Activated CD8-positive, alpha-beta memory T cell treated with anti-CD3 and anti-CD28 coated beads, Interleukin-2, amount 50 U/mL, for 4 hours (primary cell): ENCODE measurements around the gene TAS2R40.

Experiments
- DNase-seq: peaks from one replicate; pipeline ENCODE4 v3.0.0-alpha.2; 2020

Gene TAS2R40

GRCh38 chr7:143225047-143225446 is 3.2 kb downstream of the TAS2R40 start:
- DNase-seq: no peak

GRCh38 chr7:143227806-143228205 is 6.0 kb downstream of the TAS2R40 start:
- DNase-seq: no peak

GRCh38 chr7:143229054-143229790 is 7.4 kb downstream of the TAS2R40 start:
- DNase-seq: no peak

GRCh38 chr7:143230602-143231457 is 9.0 kb downstream of the TAS2R40 start:
- DNase-seq: no peak

- DNase-seq: no peak
Observed at GRCh38 chr7:143233816-143234532, 12.1 kb downstream of the TAS2R40 start.

GRCh38 chr7:143234533-143234875 is 12.7 kb downstream of the TAS2R40 start:
- no peak for DNase-seq

- no peak for DNase-seq
Observed at GRCh38 chr7:143235561-143235960, 13.7 kb downstream of the TAS2R40 start.

- no peak for DNase-seq
Observed at GRCh38 chr7:143236408-143236990, 14.7 kb downstream of the TAS2R40 start.

- DNase-seq: no peak
Observed at GRCh38 chr7:143237366-143237765, 15.5 kb downstream of the TAS2R40 start.

- no peak for DNase-seq
Observed at GRCh38 chr7:143238289-143238980, 16.6 kb downstream of the TAS2R40 start.

GRCh38 chr7:143239813-143240212 is 18.0 kb downstream of the TAS2R40 start:
- no peak for DNase-seq

GRCh38 chr7:143240291-143241168 is 18.7 kb downstream of the TAS2R40 start:
- DNase-seq: peak; percentile 72

- no peak for DNase-seq
Observed at GRCh38 chr7:143242306-143242705, 20.5 kb downstream of the TAS2R40 start.

- no peak for DNase-seq
Observed at GRCh38 chr7:143243111-143243510, 21.3 kb downstream of the TAS2R40 start.

- DNase-seq: no peak
Observed at GRCh38 chr7:143243614-143244013, 21.8 kb downstream of the TAS2R40 start.

- DNase-seq: no peak
Observed at GRCh38 chr7:143244321-143244720, 22.5 kb downstream of the TAS2R40 start.

- DNase-seq: no peak
Observed at GRCh38 chr7:143245123-143245522, 23.3 kb downstream of the TAS2R40 start.

GRCh38 chr7:143247372-143247771 is 25.5 kb downstream of the TAS2R40 start:
- no peak for DNase-seq

GRCh38 chr7:143248761-143249354 is 27.0 kb downstream of the TAS2R40 start:
- DNase-seq: no peak

- no peak for DNase-seq
Observed at GRCh38 chr7:143250199-143250598, 28.4 kb downstream of the TAS2R40 start.

GRCh38 chr7:143250822-143251221 is 29.0 kb downstream of the TAS2R40 start:
- no peak for DNase-seq
